Measurements from ENCODE around the gene TMEM238L. TPM values are rescaled to one million over a fixed set of nuclear protein-coding genes. Genes with fewer than 3 reads are reported as not detected.

TMEM238L gene
- total RNA-seq, 1 donor from 2014 or later = not detected

DNA sequence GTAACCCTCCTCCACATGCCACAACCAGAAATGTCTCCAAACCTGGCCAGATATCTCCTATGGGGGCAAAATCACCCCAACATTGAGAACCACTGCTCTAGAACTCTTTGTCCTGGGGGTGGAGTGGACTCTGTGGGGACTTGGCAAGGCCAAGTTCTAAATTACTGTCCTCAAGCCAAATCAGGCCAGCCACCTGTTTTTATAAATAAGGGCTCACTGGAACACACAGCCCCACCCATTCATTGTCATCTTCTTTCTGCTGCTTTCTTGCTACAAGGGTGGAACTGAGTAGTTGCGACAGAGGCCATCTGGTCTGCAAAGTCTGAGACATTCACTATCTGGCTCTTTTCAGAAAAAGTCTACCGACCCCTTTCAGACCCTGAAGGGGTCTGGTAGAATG lies 47.3 kb downstream of the TMEM238L start:
- no peak overlapping the region for H3K4me3 ChIP-seq (ENCODE audit: low read depth, low read length)
- DNase-seq (ENCODE audit: low read depth) = no peak
- TF ChIP-seq, protein P1, sequence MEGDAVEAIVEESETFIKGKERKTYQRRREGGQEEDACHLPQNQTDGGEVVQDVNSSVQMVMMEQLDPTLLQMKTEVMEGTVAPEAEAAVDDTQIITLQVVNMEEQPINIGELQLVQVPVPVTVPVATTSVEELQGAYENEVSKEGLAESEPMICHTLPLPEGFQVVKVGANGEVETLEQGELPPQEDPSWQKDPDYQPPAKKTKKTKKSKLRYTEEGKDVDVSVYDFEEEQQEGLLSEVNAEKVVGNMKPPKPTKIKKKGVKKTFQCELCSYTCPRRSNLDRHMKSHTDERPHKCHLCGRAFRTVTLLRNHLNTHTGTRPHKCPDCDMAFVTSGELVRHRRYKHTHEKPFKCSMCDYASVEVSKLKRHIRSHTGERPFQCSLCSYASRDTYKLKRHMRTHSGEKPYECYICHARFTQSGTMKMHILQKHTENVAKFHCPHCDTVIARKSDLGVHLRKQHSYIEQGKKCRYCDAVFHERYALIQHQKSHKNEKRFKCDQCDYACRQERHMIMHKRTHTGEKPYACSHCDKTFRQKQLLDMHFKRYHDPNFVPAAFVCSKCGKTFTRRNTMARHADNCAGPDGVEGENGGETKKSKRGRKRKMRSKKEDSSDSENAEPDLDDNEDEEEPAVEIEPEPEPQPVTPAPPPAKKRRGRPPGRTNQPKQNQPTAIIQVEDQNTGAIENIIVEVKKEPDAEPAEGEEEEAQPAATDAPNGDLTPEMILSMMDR (conservative IDR thresholded peaks at IDR 0.05; ENCODE audit: low read depth, low read length) = no peak

GRCh38 chr17:10756185-10756584 lies 47.7 kb downstream of the TMEM238L start:
- no peak for DNase-seq (ENCODE audit: low read depth)
- H3K4me3 ChIP-seq (ENCODE audit: low read depth, low read length) = no peak overlapping the region
- TF ChIP-seq, protein P1 (conservative IDR thresholded peaks at IDR 0.05; ENCODE audit: low read depth, low read length) = no peak

- TF ChIP-seq, protein P1 (conservative IDR thresholded peaks at IDR 0.05; ENCODE audit: low read depth, low read length) = no peak
- DNase-seq (ENCODE audit: low read depth) = no peak
- no peak overlapping the region for H3K4me3 ChIP-seq (ENCODE audit: low read depth, low read length)
Observed at GRCh38 chr17:10755592-10756127, 48.2 kb downstream of the TMEM238L start.

DNA sequence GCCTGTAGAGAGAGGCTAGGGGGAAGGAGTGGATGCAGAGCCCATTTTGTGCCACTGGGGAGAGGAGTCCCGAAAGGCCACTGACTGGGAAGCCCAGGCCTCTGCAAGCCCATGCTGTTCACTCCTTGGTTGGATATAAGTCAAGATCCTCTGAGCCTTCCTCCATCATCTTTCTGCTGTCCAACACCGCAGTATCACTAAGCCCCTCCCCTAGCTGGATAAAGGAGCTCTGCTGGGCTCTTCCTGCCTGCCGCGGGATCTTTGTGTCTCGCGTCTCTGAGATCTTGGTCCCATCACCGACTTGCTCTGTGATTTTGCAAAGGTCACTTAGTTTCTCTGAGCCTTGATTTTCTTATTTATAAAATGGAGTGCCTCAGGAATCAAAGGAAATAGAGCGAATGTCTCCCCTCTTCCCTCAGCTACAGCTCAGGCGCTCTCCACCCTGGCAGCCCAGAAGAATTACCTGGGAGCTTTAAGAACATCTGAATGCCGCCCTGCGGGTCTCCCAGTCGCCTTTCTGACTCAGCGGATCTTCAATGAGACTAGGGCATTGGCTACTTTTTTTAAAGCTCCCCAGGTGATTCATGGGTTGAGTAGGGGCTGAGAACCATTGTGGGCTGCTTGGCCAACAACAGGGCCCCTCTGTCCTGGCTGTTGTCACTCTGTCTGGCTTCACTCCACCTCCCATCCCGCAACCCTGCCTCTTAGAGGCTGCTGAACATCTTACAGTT lies 48.9 kb downstream of the TMEM238L start:
- no peak for DNase-seq (ENCODE audit: low read depth)
- H3K4me3 ChIP-seq (ENCODE audit: low read depth, low read length) = no peak overlapping the region
- TF ChIP-seq, protein P1 (conservative IDR thresholded peaks at IDR 0.05; ENCODE audit: low read depth, low read length) = no peak

- DNase-seq (ENCODE audit: low read depth) = no peak
- H3K4me3 ChIP-seq (ENCODE audit: low read depth, low read length) = no peak overlapping the region
- TF ChIP-seq, protein P1 (conservative IDR thresholded peaks at IDR 0.05; ENCODE audit: low read depth, low read length) = peak; percentile 61
Observed at GRCh38 chr17:10754109-10754508, 49.8 kb downstream of the TMEM238L start.

DNA sequence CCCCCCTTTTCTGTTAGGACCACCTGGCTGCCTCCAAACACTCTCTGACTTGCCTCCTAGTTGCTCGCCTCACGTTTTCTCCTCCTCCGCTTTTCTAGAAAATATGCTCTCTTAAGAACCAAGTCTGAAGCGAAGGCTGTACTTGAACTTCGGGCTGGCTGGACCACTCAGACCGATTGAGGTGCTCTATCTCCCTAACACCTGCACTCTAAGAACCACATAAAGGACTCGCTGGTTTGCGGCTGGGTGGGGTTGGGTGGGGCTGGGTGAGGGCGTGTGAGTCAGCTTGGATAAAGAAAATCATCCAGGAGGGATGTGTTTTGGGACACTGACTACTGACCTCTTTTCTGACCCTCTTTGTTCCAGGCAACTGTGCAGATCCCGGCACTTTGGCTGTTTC lies 51.2 kb downstream of the TMEM238L start:
- DNase-seq (ENCODE audit: low read depth) = no peak
- H3K4me3 ChIP-seq (ENCODE audit: low read depth, low read length) = no peak overlapping the region
- TF ChIP-seq, protein P1 (conservative IDR thresholded peaks at IDR 0.05; ENCODE audit: low read depth, low read length) = no peak

- no peak overlapping the region for H3K4me3 ChIP-seq (ENCODE audit: low read depth, low read length)
- no peak for DNase-seq (ENCODE audit: low read depth)
- TF ChIP-seq, protein P1 (conservative IDR thresholded peaks at IDR 0.05; ENCODE audit: low read depth, low read length) = no peak
Observed at GRCh38 chr17:10751563-10751962, 52.3 kb downstream of the TMEM238L start.

Measured in epithelial cell of proximal tubule (primary cell).